ENCODE results near the gene LBHD2. TPM values are rescaled to one million over a fixed set of nuclear protein-coding genes. Genes with fewer than 3 reads are reported as not detected.
"Not testable (repeated sequence)": the region's sequence is repeated elsewhere in the genome, so short reads cannot be mapped to it uniquely, and the experiment has no call there.

Gene LBHD2
- total RNA-seq, 1 donor from 2014 or later = not detected

DNA sequence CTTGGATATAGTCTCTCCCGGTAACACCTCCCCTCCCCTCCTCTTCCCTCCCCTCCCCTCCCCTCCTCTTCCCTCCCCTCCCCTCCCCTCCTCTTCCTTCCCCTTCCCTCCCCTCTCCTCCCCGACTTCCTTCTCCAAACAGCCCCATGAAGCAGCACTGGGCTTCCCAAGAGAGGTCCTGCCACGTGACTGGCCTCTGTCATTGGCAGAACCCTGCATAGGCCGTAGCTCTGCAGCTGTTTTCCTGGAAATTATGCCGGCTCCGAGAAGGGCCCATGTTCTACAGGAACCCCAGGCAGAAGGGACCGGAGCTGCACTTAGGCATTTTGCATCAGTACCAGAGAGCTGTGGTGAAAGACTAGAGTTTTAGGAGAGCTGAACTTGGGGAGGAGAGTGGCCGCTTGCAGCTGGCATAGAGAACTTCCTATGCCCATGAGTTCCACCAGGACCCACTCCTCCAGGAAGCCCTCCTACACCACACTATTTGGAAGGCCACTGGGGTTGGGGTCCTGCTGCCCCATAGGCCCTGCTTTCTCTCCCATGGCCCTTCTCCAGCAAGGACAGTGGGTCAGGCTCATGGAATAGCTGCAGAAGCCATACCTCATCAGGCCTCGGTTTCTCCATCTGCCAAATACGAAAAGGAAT lies 34.1 kb downstream of the LBHD2 start:
- DNase-seq (ENCODE audit: low spot score) = peak; percentile 86

DNA sequence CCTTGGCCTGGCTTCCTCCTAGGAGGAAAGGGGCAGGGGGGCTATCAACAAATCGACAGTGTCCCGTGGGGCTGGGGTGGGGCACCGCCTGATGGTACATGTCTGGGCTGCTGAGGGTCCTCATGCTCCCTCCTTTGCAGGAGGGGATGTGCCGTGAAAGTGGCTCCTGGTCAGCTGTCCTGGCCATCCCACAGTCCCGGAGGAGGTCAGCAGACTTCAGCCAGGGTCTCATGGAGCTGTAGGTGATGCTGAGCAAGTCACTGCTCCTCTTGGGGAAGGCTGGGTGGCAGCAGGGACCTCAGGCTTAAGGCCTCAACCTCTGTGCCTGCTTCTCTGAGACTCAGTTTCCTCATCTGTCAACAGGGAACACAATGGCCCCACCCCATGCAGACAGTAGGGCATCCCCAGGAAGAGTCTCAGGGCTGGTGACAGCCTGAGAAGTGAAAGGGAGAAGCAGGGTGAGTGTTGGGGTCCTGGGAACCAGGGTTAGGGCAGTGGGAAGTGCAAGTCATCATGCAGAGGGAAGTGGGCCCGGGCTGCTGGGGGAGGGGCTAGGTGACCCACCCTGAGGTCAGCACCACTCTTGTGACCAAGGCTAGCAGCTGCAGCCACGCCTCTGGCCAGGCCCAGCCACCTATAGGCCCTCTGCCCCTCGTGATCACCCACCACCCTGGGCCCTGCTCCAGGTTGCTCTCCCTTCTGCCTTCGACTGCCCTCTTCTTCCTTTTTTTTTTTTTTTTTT lies 34.8 kb downstream of the LBHD2 start:
- no peak for DNase-seq (ENCODE audit: low spot score)

DNA sequence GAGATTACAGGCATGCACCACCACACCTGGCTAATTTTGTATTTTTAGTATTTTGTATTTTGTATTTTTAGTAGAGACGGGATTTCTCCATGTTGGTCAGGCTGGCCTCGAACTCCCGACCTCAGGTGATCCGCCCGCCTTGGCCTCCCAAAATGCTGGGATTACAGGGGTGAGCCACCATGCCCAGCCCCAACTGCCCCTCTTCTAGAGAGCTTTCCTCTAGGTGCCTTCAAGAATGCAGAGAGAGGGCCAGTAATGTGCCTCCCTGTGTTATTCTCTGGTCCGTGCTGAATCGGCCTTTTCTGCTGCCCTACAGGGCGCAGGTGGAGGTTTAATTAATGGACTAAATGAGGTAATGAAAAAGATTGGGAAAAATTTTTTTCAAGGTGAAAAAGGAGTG lies 35.5 kb downstream of the LBHD2 start:
- not testable (repeated sequence) for DNase-seq (ENCODE audit: low spot score)

DNA sequence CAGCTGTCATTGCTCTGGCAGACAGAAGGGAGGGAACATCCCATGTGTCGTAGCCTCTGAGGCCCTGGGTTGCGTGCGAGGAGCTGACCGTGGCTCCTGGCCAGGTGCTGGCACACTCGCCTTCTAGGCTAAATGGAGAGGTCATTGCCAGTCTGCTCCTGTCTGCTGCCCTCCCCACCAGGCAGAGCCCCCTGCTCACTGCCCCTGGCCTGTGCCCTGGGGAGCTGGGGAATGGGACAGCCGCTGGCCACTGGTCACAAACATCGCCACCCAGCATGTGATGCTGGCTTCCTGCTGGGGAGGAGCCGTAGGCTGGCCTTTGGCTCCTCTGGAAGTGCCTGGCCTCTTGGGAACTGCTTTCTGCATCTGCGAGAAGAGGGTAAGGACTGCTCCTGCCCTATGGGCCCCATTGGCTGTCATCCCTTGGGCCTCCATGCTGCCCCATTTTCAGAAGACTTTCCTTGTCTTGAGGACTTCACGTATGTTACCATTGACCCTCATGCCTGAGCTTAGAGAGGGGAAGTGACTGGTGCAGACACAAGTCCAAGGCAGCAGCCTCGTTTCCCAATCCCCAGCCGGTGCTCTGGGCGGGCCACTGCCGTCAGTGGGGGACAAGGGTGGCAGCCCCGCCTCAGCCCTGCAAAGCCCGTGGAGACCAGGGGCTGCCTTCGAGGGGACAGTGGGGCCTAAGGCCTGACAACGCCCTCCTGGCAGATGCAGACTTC lies 37.3 kb downstream of the LBHD2 start:
- peak; percentile 60 for DNase-seq (ENCODE audit: low spot score)

DNA sequence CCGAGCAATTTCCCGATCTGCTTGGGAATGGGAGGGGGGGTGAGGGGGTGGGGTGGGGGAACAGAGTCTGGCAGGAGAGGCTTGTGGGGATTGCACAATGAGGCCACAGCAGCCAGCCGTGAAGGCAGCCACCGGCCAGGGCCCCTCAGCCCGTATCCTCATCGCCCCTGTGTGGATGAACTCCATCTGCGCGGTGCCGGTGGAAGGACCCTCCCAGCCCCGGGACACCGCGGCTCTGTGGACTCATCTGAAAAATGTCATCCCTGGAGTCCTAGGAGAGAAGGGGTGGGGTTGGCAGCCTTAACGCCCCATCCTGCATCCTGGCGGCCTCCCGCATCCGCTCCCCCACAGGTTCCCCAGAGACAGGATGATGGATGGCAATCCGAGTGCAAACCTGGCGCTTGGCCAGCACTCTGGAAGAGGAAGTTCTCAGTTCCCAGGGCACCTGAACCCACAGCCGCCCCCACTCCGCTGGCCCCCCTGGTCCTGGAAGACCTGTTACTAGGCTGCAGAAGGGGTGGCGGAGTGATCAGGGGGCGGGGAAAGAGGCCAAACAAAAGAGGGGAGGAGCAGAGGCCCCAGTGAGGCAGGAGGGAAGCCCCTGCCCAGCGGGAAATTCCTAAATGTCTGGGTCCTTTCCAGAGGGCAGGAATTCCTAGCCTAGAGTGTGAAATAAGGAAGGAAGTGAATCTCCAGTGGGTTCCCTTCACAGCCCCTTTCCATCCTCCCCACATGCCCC lies 38.0 kb downstream of the LBHD2 start:
- peak; percentile 87 for DNase-seq (ENCODE audit: low spot score)

DNA sequence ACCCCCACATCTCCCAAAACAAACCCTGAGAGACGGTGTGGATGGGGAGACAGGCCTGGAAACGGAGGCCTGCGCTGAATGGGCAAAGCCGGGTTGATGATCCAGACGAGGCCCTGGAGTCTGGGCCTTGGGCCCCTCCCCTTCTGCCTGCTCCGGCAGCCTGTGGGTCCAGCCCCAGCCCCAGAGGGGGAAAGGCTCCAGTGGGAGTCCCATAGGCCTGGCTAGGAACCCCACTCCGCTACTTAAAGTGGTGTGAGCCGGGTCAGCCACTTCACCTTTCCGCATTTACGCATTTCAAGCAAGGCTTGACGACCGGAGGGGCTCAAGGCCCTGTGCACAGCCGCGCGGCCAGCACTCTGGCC lies 38.6 kb downstream of the LBHD2 start:
- peak; percentile 69 for DNase-seq (ENCODE audit: low spot score)

DNA sequence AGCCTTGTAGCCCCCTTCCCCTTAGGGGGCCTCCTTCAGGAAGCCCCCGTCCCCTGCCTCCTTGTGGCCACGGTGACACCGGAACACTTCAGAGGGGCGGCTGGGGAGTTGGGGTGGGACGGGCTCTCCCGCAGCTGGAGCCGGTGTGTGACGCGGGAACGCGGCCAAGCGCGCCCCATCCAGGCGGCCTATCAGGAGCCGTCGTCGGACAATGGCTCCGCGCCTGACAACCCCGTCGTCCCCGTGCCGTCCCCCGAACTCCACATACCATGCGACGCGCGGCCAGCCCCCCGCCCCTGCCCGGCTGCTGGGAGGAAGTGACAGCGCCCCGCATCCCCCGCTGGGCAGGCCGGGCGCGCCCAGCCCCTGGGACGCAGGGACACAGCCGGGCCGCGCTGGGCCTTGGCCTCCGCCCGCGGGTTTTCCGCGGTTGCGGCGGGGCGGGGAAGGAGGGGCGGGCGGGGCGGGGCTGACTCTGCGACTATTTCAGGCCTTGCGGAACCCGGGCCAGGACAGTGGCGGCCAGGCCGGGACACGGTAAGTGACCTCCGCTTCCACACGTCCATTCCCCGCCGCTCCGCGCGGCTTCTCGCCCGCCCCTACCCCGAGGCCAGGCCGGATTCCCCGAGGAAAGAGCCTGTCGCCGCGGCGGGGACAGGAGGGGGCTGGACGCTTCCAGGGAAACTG lies 39.1 kb downstream of the LBHD2 start, which contains the start of gene TNFAIP2:
Gene TNFAIP2 (plus strand): TSS at position 515 of the 687 bp plus-strand sequence. CDS start 2,997 bp downstream, outside the sequence.
- DNase-seq (ENCODE audit: low spot score) = peak; percentile 42

DNA sequence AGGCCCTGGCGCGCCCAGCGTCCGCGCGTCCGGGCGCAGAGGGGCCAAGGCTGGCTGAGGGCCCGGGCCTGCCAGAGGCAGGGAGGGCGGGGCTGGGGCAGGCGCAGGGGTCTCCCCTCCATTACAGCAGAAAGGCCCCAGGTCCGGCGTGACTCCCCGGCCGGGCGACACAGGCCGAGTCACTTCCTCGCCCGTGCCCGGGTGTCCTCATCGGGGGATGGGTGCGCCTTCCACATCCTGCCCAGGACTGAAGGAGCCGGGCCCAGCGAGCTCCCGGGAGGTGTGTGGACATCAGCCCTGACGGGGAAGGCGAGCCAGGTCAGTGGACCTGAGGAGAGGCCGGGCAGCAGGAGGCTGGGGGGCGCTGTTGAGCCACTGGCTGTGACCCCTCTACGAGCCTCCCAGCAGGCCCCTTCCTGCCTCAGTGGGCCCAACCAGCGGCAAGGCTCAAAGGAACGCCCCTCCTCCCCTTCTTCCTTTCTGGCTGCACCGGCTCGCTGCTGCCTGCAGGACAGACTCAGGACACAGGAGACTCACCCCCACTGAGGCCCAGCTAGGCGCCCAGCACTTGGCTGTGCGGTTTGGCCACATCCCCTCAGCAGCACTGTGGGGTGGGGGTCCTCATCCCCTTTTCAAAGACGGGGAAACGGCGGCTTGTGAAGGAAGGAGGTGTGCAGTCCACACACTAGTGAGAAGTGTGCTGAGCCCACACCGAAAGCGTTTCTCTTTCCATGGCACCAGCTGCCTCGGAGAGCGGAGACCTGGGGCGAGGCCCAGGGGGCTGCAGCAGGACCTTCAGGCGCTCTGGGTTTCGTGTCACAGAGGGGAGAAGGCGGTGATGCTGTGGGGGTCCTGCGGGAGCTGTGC lies 39.9 kb downstream of the LBHD2 start:
- no peak for DNase-seq (ENCODE audit: low spot score)

DNA sequence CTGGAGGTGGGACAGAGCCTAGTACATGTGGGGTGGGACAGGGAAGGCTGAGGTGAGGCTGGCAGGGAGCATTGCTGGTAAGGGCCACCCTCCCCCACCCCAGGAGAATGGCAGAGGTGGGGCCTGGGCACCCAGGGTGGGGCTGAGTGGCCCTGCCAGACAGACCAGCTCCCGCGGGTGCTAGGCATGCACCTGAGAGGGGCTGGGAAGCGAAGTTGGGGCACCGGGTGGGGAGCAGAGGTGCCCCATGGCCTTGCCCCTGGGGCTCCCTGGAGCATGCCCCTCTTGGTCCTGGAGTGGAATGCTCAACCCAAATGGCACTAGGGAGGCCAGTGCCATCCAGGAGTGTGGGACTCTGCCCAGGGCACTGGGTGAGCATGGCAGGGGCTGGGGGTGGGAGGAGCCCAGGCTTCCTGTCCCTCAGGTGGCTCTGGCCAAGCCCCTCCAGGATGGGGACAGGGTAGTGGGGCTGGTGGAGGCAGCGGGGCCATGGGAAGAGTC lies 40.5 kb downstream of the LBHD2 start:
- DNase-seq (ENCODE audit: low spot score) = no peak

DNA sequence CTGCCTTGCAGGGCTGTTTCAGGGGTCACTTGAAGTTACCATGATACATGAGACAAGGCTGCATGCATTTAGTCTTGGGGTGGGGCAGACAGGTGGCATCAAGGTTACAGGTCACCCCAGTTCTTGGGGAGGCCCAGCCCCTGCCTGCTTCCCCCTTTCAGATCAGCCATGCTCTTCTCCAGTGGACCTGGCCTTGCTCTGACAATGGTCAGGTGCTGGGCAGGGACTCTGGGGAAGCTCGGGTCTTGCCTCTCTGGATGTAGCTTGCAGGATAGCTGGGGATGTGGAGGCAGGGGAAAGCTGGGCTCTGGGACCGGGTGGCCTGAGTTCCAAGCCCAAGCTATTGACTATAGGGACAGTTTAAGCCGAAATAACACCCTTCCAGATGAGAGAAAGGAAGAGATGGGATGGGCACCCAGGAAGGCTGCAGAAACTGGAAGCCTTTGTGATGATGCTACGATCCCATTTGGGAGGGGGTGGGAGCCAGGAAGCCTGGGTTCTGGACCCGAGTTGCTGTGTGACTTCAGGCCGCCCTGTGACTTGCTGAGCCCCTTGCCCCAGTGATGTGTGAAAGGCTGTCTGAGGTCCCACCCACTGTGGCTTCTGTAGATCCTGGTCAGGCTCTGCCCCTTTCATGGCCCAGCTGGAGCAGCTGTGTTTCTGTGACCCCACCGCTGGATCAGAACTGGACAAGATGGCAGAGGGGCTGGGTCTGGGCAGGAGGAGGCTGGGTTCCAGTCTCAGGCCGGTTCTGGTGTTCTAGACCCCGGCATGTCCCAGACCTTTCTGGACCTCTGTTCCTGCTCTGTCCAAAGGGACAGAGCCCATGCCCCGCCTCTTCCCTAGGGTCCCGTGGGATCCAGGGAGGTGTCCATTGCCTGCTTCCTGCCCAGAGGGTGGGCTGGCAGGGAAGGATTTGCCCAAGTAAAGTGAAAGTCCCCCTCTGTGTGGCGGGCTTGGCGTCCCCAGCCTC lies 41.4 kb downstream of the LBHD2 start:
- DNase-seq (ENCODE audit: low spot score) = no peak

DNA sequence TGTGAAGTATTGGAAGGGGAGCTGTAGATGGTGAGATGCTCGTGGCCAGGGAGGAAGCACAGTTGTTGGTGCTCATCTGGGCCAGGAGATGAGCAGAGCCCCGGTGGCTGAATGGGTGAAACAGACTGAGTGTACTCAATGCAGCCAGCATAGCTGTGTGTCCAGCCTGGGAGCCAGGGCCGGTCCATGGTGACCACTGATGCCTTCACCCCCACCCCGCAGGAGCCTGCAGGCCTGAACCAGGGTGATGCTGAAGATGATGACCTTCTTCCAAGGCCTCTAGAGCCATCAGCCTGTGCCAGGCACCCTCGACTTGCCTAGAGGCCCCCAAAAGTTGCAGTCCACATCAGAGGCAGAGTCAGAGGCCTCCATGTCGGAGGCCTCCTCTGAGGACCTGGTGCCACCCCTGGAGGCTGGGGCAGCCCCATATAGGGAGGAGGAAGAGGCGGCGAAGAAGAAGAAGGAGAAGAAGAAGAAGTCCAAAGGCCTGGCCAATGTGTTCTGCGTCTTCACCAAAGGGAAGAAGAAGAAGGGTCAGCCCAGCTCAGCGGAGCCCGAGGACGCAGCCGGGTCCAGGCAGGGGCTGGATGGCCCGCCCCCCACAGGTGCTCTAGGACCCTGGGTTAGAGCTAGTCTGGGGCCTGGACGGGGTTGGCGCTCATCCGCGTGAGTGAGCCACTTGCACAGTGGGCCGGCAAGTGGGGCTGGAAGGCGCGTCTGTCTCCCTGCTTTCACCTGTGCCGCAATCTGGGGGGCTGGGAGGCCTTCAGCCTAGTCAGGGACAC lies 42.3 kb downstream of the LBHD2 start:
- no peak for DNase-seq (ENCODE audit: low spot score)

DNA sequence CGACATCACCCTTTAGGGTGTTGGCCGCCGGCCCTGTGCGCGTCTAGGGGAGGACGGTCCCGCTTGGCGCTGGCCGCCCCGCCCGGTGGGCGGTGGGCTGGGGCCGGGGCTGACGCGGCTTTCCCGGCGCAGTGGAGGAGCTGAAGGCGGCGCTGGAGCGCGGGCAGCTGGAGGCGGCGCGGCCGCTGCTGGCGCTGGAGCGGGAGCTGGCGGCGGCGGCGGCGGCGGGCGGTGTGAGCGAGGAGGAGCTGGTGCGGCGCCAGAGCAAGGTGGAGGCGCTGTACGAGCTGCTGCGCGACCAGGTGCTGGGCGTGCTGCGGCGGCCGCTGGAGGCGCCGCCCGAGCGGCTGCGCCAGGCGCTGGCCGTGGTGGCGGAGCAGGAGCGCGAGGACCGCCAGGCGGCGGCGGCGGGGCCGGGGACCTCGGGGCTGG lies 42.9 kb downstream of the LBHD2 start:
- peak; percentile 58 for DNase-seq (ENCODE audit: low spot score)

DNA sequence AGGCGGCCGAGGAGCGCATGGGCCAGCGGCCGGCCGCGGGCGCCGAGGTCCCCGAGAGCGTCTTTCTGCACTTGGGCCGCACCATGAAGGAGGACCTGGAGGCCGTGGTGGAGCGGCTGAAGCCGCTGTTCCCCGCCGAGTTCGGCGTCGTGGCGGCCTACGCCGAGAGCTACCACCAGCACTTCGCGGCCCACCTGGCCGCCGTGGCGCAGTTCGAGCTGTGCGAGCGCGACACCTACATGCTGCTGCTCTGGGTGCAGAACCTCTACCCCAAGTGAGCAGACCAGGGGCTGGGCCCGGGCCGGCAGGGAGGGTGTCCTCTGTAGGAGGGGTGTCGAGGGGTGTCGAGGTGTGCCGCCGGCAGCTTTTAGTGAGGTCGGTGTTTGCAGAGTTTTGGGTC lies 43.3 kb downstream of the LBHD2 start:
- no peak for DNase-seq (ENCODE audit: low spot score)

DNA sequence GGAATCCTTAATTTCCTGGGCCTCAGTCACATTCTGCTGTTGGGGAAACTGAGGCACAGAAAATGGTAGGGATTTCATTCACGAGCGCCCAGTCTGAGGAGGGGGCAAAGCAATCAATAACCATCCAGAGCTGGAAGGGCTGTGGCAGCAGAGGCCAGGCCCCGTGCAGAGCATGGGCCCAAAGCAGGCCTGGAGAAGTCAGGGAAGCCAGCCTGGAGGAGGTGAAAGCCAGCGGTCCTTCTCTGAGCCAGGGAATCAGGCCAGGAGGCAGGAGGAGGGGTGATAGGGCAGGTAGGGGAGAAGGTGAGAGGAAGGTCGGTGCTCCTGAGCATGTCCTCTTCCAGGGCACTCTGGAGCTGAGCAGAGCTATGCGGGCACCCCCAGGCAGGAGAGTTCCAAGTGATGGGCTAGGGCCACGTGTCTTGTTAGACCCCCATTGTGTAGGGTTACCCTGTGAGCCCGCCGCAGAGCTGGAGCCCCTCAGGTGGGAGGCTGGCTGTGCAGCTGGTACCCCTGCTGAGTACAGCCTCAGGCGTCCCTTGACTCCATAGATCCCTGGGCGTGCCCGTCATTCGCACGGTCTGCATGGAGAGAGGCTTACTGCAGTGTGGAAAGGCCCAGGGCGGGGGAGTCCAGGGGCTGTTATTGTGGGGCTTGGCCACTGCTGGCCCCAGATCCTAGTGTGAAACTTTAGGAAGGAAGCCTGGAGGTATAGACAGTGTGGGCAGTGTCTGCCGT lies 44.0 kb downstream of the LBHD2 start:
- no peak for DNase-seq (ENCODE audit: low spot score)

DNA sequence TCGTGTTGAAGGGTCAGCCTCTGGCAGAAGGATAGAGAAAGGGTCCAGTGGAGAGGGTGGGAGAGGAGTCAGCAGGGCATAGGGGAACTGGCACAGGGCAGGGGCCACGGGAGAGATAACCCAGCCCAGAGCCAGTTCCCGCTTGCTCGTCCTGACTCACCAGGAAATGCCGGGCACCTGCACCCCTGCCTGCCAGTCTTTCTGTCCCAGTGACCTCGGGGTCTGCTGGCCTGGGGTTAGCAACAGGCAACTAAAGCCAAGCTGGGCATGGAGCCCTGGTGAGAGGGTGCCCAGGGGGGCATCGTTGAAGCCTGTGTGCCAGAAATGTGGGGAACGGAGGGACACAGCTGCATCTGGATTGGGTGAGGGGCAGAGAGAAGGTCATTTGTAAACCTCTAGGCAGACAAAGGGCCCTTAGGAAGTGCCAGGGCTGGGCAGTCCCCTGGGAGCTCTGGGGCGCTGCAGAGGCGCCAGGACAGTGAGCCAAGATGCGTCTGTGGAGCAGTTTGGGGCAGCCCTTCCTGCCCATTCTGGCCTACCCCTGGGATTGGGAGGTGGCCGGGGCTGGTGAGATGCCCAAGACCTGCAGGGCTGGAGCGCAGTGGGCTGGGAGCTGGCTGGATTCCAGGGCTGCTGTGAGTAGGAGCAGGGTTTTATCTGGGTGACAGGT lies 44.8 kb downstream of the LBHD2 start:
- no peak for DNase-seq (ENCODE audit: low spot score)

DNA sequence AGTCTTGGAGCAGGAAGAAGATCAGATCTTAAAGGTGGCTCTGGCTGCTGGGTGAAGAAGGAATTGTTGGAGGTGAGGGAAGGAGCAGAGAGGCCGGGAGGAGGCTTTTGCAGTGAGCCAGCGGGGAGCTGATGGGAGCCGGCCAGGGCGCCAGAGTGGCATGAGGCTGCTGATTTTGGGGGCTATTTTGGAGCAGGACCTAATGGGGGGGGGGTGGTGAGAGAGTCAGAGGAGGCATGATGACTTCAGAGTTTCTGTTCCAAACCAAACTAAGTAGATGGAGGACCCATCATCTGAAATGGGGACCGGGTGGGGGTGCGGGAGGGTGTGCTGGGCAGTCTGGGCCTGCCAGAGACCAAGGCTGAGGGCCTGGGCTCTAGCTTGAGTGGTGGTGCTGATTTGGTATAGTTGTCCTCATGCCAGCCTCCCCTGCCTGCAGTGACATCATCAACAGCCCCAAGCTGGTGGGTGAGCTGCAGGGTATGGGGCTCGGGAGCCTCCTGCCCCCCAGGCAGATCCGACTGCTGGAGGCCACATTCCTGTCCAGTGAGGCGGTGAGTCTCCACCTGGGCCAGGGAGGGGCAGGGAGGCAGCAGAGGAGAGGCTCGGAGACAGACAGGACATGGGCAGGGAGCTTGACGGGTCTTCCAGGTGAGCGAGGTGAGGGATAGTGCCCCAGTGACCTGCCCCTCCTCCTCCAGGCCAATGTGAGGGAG lies 45.4 kb downstream of the LBHD2 start:
- DNase-seq (ENCODE audit: low spot score) = no peak
